ENCODE results near the gene SCARF1. TPM values are rescaled to one million over a fixed set of nuclear protein-coding genes. Genes with fewer than 3 reads are reported as not detected.

Gene SCARF1
- total RNA-seq, 1 experiment from 2014 or later, result 0.47 TPM

DNA sequence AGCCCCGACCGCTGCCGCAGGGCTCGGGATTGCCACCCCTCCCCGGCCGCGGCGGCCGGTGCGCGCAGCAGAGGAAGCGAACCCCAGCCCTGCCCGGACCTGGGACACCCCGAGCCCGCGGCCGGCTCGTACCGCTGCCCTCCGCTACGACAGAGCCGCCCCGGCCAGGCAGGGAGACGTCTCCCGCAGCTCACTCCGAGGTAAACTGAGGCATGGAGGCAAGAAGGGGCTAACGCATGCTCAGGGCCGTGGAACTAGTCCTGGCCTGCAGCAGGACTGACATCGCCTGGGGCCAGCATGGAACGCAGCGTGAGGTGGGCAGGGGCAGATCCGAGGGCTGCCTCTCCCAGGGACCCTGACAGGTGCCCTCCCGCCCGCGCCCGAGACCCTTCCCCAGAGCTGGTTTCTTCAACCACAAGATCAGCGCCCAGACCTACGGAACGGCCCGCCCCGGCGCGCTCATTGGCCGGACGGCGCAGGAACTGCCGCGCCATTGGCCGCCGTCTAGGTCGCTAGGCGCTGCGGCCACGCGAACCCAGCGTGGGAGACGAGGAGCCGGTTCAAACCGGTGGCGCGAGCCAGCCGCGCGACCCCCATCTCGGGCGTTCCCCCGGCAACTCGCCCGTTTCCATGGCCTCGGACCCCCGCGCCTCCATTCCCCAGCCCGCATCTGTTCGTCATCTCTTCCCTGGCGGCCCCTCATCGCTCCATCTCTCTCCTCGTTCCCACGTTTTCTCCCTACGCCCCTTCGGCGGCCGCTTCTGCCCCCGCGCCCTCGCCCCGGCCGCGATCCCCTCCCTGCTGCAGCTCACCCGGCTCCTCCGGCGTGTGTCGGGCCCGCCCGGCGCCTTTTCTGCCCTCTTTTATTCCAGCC lies 17.3 kb downstream of the SCARF1 start, which contains the start of gene SLC43A2:
Gene SLC43A2 (minus strand): TSS at position 853 of the 874 bp plus-strand sequence. CDS start 960 bp downstream, outside the sequence.
- DNase-seq (ENCODE audit: low read depth), result peak; percentile 65

GRCh38 chr17:1627182-1627981 lies 18.1 kb downstream of the SCARF1 start:
- no peak for DNase-seq (ENCODE audit: low read depth)

DNA sequence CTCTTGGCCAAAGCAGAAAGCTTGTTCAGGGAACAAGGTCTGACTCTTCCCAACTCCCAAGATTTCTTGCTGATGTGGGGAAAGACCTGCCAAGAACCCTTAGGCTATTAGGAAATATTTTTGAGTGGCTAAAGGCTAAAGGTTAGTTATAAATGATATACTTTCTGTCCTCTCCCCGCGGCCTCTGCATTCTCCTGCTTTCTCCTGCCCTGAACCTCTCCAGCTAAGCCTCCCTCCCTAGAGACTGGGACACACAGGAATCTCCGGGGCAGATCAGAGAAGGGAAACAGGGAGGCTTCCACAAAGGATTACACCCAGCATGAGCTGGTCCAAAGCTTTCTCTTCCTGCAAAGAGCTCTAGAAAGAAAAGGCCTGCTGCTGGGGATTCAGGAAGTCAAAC lies 19.2 kb downstream of the SCARF1 start:
- no peak for DNase-seq (ENCODE audit: low read depth)

GRCh38 chr17:1625581-1625980 lies 20.0 kb downstream of the SCARF1 start:
- DNase-seq (ENCODE audit: low read depth), result no peak

DNA sequence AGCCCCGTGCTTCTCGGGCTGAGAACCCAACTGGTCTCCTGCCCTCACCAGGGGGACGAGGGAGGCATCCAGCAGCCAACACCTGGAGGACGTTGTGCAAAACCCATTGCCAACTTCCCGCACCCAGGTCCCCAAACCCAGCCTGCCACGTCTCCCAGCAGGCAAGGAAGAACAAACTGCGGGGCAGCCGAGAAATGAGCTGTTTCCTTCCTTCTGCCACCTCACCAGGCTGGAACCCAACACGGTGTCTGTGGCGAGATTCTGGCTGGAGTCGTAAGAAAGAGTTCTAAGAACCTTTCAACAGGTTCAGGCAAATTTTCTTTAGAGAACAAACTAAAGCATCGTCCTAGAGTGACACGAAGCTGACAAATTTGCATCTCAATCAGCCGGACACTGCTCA lies 20.5 kb downstream of the SCARF1 start:
- DNase-seq (ENCODE audit: low read depth), result no peak

DNA sequence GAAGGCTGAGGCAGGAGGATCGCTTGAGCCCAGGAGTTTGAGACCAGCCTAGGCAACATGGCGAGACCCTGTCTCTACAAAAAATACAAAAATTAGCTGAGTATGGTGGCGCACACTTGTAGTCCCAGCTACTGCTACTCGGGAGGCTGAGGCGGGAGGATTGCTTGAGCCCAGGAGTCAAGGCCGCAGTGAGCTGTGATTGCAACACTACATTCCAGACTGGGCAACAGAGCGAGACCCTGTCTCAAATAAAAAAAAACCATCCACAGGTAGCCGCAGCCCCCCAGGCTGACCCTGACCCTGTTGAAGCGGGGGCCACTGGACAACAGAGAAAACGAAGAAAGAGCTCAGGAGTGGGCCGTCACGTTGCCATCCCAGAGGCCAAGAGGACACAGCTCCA lies 20.9 kb downstream of the SCARF1 start:
- DNase-seq (ENCODE audit: low read depth), result no peak

- DNase-seq (ENCODE audit: low read depth), result no peak
Measured at GRCh38 chr17:1623057-1623630, 22.4 kb downstream of the SCARF1 start.

DNA sequence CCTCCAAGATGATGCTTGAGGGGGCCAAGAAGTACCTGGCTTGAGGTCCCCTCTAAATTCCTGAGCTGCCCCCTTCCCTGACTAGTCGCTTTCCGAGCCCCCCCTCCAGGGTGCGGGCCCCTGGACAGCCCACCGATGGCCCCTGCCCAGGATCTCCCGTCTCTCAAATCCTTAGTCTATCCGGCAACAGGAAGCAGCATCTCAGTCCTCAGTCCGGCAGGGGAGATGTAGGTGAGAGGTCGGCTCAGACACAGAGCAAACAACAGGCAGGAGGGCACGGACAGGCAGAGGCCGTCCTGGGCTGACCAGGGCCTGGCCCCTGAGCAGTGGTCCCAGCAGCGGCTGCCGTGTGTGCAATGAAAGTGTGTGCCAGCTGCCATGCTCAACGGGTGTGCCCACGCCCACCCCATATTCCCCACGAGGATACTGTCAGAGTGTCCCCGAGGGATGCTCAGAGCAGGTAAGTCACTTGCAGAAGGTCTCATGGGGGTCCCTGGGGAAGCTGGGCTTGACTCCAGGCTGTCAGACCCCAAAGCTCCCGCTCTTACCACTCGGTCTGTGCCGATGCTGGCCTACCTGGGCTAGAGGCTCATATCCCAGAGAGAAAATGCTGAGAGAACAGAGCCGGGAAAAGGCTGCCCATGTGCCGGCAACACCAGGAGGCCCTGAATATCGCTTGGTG lies 24.1 kb downstream of the SCARF1 start:
- DNase-seq (ENCODE audit: low read depth), result no peak

- no peak for DNase-seq (ENCODE audit: low read depth)
Measured at GRCh38 chr17:1620486-1620885, 25.0 kb downstream of the SCARF1 start.

- DNase-seq (ENCODE audit: low read depth), result peak; percentile 85
Measured at GRCh38 chr17:1617620-1618174, 27.8 kb downstream of the SCARF1 start.

GRCh38 chr17:1616101-1616500 lies 29.4 kb downstream of the SCARF1 start:
- no peak for DNase-seq (ENCODE audit: low read depth)

DNA sequence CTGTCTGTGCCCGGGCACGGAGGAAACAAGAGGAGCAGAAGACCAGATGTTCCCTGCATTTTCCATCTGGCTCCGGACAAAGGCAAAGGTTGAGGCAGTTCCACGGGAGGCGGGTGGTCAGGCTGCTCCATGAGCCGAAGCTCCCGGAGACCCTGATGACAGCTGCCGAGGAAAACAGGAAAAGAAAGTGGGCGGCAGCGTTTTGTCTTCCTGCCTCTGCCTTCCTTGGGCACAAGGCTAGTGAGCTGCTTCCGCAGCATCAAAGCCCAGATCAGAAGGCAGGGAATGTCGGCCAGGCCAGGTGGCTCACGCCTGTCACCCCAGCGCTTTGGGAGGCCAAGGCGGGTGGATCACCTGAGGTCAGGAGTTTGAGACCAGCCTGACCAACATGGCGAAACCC lies 33.1 kb downstream of the SCARF1 start:
- no peak for DNase-seq (ENCODE audit: low read depth)

DNA sequence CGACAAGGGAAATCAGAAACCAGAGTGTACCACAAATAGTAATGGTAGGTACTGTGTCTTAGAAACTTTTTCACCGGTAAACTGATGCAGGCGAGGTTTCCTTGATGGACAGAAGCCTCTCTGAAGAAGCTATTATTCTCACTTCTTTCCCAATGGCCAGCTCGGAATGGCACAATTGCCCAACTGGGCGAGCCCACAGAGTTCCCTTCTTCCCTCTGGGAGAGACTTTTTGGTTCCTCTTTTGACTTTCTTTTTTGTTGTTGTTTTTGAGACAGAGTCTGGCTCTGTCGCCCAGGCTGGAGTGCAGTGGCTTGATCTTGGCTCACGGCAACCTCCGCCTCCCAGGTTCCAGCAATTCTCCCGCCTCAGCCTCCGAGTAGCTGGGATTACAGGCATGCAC lies 33.8 kb downstream of the SCARF1 start:
- no peak for DNase-seq (ENCODE audit: low read depth)

- no peak for DNase-seq (ENCODE audit: low read depth)
Measured at GRCh38 chr17:1608676-1609075, 36.9 kb downstream of the SCARF1 start.

DNA sequence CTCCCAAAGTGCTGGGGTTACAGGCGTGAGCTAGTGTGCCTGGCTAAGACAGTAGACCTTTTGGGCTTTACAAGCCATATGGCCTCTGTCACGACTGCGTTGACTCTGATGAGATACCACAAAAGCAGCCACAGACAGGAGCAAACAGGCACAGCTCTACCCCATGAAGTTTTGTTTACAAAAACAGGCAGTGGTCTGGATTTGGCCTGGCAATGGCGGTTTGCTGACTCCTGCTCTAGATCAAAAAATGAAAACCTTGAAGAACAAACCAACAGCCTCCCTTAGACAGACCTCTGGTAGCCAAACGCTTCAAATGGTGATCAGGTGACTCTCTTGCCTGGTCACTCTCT lies 37.6 kb downstream of the SCARF1 start:
- no peak for DNase-seq (ENCODE audit: low read depth)

GRCh38 chr17:1606352-1606985 lies 39.1 kb downstream of the SCARF1 start:
- DNase-seq (ENCODE audit: low read depth), result no peak

GRCh38 chr17:1605681-1606351 lies 39.7 kb downstream of the SCARF1 start:
- no peak for DNase-seq (ENCODE audit: low read depth)

- DNase-seq (ENCODE audit: low read depth), result no peak
Measured at GRCh38 chr17:1604831-1605528, 40.6 kb downstream of the SCARF1 start.

DNA sequence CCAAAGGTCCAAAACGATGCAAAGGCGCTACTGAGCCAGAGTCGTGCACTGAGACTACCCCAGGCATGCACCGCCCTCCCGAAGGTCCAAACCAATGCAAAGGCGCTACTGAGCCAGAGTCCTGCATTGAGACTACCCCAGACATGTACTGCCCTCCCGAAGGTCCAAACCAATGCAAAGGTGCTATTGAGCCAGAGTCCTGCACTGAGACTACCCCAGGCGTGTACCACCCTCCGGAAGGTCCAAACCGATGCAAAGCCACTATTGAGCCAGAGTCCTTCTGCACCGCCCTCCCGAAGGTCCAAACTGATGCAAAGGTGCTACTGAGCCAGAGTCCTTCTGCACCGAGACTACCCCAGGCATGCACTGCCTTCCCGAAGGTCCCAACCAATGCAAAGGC lies 44.0 kb downstream of the SCARF1 start:
- no peak for DNase-seq (ENCODE audit: low read depth)

All from M059J (cell line).